ENCODE results near the gene KSR1.
"Not testable (repeated sequence)": the region's sequence is repeated elsewhere in the genome, so short reads cannot be mapped to it uniquely, and the experiment has no call there.

KSR1 gene

GRCh38 chr17:27657620-27658019 lies 201.4 kb downstream of the KSR1 start:
- DNase-seq (ENCODE audit: low spot score) = no peak

DNA sequence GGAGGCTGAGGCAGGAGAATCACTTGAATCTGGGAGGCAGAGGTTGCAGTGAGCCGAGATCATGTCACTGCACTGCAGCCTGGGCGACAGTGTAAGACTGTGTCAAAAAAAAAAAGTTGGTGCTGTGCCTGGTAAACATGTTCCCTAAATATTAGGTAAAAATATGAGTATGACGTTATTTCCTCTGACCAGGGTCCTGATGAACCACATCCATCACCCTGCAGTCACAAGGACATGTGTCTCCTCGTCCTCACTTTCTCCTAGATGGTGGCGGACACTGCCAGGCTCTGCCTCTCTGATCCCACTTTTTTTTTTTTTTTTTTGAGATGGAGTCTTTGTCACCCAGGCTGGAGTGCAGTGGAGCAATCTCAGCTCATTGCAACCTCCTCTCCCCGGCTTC lies 203.4 kb downstream of the KSR1 start:
- no peak for DNase-seq (ENCODE audit: low spot score)

- DNase-seq (ENCODE audit: low spot score) = no peak
Measured at GRCh38 chr17:27660436-27660835, 204.2 kb downstream of the KSR1 start.

DNA sequence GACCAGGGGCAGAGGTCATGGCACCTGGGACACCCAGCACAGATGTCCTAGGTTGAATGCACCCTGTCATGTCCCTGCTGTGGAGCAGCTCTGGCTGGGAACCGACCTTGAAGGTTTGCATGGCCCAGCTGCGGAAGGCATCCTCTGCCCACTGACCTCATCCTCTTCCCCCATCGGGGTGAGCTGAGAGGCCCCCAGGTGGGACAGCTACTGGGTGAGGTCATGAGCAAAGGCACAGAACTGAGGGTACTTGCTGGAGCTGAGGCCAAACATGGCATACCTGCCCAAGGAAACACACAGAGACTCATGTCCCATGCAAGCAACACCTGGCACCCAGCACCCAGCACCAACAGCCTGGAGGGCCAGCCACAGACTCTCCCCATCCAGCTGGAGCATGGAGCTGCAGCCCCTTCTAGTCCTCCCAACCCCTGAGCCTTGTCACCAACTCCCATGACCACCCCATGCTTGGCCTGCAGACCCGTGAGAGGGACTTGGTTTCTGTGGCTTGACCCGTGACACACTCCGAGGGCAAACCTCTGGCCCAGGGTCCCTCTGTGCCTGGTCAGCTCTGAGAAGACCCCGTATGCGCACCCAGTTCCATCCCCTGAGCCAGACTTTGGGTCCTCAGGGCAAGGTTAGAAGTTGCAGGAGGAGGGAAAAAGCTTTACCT lies 207.8 kb downstream of the KSR1 start:
- no peak for DNase-seq (ENCODE audit: low spot score)

GRCh38 chr17:27664606-27664965 lies 208.3 kb downstream of the KSR1 start:
- DNase-seq (ENCODE audit: low spot score) = no peak

- DNase-seq (ENCODE audit: low spot score) = no peak
Measured at GRCh38 chr17:27665549-27665948, 209.3 kb downstream of the KSR1 start.

GRCh38 chr17:27666270-27666669 lies 210.0 kb downstream of the KSR1 start:
- DNase-seq (ENCODE audit: low spot score) = not testable (repeated sequence)

GRCh38 chr17:27666831-27667560 lies 210.7 kb downstream of the KSR1 start:
- no peak for DNase-seq (ENCODE audit: low spot score)

GRCh38 chr17:27667656-27668487 lies 211.6 kb downstream of the KSR1 start:
- DNase-seq (ENCODE audit: low spot score) = no peak

- no peak for DNase-seq (ENCODE audit: low spot score)
Measured at GRCh38 chr17:27668488-27668823, 212.2 kb downstream of the KSR1 start.

GRCh38 chr17:27669136-27669535 lies 212.9 kb downstream of the KSR1 start:
- DNase-seq (ENCODE audit: low spot score) = no peak

DNA sequence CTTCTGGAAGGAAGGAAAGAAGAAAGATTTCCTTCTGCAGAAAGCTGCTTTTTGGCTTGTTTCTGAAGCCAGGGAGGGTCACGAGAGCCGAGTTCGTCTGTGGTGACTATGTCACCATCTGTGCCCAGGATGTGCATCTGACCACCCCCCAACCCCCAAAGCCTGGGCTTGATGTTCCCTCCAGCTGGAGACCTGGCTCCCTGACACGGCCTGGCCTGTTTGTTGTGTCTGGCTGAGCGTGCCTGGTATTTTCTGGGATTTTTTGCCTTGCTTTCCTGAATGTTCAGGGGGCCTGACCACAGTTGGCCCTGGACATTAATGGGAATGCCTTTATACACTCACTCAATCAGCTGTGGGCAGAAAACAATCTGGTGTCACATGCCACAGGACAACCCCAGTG lies 213.6 kb downstream of the KSR1 start:
- DNase-seq (ENCODE audit: low spot score) = no peak

DNA sequence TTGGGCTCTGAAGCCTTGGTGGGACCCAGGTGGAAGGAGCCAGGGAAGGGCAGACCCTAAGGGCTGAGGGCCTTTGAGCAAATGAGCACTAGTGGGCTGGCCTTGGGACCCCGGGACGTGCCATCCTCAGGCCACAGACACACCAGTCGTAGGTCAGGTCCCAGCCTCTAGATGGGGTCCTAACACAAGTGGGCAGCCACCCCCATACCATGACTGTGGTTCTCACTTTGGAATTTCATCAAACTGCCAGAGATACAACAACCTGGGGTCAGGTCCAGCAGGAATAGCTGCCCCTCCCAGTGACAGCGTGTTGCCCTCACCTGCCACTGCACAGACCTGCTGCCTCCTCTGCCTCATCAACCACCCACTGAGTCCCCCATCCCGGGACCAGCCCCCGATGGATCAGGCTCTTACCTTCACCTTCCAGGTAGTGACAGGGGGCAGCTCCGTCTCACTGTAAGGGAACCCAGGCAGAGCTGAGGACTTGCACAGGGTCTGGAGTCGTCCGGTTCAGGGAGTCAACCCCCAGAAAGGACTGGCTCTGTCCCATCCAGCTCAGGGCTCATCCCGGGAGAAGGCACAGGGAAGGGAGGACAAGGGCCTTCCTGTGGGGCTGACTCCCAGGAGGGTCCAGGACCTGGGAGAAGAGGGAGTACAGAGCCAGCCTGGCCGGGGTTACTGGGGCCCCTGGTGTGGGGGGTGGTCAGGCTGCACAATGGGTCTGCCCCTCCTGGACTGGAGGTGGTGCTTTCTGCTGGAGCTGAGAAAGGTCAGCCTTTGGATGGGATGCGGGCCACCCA lies 214.7 kb downstream of the KSR1 start:
- DNase-seq (ENCODE audit: low spot score) = no peak

- DNase-seq (ENCODE audit: low spot score) = no peak
Measured at GRCh38 chr17:27671591-27671910, 215.3 kb downstream of the KSR1 start.

GRCh38 chr17:27671977-27672480 lies 215.8 kb downstream of the KSR1 start:
- DNase-seq (ENCODE audit: low spot score) = not testable (repeated sequence)

- no peak for DNase-seq (ENCODE audit: low spot score)
Measured at GRCh38 chr17:27674335-27674734, 218.1 kb downstream of the KSR1 start.

Data from HuH-7.5 (cell line).